Measurements from ENCODE around the gene KDELR1. TPM values are rescaled to one million over a fixed set of nuclear protein-coding genes. Genes with fewer than 3 reads are reported as not detected.

Gene KDELR1
- total and polyA plus RNA-seq, 2 of the 13 experiments (the other 11 are each of a cell fraction or from before 2014, with no cell fraction given), result 134 to 185 TPM

DNA sequence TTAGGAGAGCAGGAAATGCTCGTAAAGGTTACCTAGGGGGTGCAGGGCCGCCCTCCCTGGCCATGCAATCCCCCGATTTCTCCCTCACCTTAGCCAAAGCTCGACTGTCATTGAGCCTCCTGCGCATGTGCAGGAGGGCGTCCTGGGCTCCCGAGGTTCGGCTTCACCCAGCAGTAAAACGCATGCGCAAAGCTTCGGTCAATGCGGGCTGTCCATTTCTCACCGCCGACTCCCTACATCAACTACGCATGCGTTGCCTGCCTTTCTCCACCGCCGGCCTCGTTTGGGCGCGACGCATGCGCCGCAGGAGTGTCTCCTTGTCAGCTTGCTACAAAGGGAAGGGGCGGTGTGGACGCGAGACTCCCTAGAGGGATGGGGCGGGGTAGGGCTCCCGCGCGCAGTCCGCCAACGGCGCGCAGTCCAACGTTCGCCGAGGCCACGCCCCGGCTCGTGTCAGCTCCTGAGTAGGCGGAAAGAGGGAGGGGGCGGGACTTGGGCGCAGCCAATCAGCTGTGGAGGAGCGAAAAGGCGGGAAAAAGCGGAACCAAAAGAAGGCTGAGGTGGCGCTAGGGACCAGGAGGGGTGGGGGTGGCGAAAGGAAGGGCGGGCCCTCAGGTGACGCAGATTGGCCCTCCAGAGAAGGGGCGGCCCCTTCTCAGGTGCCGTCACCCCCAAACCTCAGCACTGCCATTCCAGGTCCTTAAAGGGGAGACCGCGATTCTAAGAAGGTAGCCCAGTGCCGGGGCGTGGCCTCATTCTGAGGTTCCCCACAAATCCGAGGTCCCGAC, 27.3 kb downstream of the KDELR1 start, which contains the start of the genes SYNGR4 and TMEM143 (continued):
- TF ChIP-seq, protein P1, sequence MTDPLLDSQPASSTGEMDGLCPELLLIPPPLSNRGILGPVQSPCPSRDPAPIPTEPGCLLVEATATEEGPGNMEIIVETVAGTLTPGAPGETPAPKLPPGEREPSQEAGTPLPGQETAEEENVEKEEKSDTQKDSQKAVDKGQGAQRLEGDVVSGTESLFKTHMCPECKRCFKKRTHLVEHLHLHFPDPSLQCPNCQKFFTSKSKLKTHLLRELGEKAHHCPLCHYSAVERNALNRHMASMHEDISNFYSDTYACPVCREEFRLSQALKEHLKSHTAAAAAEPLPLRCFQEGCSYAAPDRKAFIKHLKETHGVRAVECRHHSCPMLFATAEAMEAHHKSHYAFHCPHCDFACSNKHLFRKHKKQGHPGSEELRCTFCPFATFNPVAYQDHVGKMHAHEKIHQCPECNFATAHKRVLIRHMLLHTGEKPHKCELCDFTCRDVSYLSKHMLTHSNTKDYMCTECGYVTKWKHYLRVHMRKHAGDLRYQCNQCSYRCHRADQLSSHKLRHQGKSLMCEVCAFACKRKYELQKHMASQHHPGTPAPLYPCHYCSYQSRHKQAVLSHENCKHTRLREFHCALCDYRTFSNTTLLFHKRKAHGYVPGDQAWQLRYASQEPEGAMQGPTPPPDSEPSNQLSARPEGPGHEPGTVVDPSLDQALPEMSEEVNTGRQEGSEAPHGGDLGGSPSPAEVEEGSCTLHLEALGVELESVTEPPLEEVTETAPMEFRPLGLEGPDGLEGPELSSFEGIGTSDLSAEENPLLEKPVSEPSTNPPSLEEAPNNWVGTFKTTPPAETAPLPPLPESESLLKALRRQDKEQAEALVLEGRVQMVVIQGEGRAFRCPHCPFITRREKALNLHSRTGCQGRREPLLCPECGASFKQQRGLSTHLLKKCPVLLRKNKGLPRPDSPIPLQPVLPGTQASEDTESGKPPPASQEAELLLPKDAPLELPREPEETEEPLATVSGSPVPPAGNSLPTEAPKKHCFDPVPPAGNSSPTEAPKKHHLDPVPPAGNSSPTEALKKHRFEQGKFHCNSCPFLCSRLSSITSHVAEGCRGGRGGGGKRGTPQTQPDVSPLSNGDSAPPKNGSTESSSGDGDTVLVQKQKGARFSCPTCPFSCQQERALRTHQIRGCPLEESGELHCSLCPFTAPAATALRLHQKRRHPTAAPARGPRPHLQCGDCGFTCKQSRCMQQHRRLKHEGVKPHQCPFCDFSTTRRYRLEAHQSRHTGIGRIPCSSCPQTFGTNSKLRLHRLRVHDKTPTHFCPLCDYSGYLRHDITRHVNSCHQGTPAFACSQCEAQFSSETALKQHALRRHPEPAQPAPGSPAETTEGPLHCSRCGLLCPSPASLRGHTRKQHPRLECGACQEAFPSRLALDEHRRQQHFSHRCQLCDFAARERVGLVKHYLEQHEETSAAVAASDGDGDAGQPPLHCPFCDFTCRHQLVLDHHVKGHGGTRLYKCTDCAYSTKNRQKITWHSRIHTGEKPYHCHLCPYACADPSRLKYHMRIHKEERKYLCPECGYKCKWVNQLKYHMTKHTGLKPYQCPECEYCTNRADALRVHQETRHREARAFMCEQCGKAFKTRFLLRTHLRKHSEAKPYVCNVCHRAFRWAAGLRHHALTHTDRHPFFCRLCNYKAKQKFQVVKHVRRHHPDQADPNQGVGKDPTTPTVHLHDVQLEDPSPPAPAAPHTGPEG (CRISPR knock-in tag; IDR thresholded peaks at IDR 0.05), result 0 out of 2 replicates have a peak, but pooled peaks have one; percentile 33
- TF ChIP-seq ELF3 (CRISPR knock-in tag; IDR thresholded peaks at IDR 0.05) (no peak), ZNF672 (CRISPR knock-in tag; IDR thresholded peaks at IDR 0.05) (no peak), NR2C2 (CRISPR knock-in tag; IDR thresholded peaks at IDR 0.05; ENCODE audit: borderline replicate concordance) (peak; percentile 2; the same call in 1 of the 2 replicates), ZNF839 (CRISPR knock-in tag; IDR thresholded peaks at IDR 0.05; ENCODE audit: borderline replicate concordance) (no peak), RBAK (CRISPR knock-in tag; IDR thresholded peaks at IDR 0.05) (no peak), ZFP36L2 (CRISPR knock-in tag; IDR thresholded peaks at IDR 0.05) (no peak)
- TF ChIP-seq, protein P2, sequence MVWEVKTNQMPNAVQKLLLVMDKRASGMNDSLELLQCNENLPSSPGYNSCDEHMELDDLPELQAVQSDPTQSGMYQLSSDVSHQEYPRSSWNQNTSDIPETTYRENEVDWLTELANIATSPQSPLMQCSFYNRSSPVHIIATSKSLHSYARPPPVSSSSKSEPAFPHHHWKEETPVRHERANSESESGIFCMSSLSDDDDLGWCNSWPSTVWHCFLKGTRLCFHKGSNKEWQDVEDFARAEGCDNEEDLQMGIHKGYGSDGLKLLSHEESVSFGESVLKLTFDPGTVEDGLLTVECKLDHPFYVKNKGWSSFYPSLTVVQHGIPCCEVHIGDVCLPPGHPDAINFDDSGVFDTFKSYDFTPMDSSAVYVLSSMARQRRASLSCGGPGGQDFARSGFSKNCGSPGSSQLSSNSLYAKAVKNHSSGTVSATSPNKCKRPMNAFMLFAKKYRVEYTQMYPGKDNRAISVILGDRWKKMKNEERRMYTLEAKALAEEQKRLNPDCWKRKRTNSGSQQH (CRISPR knock-in tag; IDR thresholded peaks at IDR 0.05; ENCODE audit: low read depth), result no peak
- TF ChIP-seq, protein P3, sequence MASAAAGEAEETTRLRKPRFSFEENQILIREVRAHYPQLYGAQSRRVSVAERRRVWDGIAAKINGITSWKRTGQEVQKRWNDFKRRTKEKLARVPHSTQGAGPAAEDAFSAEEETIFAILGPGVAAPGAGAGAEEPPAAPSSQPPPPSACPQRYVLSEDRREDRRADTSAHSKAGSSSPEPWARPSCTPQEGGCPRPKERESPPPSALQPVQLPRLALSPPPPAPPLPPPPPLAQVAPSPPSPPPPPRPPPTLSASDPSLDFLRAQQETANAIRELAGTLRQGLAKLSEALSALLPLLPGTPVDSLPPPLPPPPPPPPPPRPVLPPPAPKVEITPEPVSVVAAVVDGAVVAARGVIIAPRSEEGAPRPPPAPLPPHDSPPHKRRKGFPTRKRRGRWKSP (CRISPR knock-in tag; IDR thresholded peaks at IDR 0.05), result 0 out of 2 replicates have a peak, but pooled peaks have one; percentile 16
- TF ChIP-seq, protein P4, sequence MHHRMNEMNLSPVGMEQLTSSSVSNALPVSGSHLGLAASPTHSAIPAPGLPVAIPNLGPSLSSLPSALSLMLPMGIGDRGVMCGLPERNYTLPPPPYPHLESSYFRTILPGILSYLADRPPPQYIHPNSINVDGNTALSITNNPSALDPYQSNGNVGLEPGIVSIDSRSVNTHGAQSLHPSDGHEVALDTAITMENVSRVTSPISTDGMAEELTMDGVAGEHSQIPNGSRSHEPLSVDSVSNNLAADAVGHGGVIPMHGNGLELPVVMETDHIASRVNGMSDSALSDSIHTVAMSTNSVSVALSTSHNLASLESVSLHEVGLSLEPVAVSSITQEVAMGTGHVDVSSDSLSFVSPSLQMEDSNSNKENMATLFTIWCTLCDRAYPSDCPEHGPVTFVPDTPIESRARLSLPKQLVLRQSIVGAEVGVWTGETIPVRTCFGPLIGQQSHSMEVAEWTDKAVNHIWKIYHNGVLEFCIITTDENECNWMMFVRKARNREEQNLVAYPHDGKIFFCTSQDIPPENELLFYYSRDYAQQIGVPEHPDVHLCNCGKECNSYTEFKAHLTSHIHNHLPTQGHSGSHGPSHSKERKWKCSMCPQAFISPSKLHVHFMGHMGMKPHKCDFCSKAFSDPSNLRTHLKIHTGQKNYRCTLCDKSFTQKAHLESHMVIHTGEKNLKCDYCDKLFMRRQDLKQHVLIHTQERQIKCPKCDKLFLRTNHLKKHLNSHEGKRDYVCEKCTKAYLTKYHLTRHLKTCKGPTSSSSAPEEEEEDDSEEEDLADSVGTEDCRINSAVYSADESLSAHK (CRISPR knock-in tag; IDR thresholded peaks at IDR 0.05; ENCODE audit: borderline replicate concordance), result no peak
- TF ChIP-seq, protein P5, sequence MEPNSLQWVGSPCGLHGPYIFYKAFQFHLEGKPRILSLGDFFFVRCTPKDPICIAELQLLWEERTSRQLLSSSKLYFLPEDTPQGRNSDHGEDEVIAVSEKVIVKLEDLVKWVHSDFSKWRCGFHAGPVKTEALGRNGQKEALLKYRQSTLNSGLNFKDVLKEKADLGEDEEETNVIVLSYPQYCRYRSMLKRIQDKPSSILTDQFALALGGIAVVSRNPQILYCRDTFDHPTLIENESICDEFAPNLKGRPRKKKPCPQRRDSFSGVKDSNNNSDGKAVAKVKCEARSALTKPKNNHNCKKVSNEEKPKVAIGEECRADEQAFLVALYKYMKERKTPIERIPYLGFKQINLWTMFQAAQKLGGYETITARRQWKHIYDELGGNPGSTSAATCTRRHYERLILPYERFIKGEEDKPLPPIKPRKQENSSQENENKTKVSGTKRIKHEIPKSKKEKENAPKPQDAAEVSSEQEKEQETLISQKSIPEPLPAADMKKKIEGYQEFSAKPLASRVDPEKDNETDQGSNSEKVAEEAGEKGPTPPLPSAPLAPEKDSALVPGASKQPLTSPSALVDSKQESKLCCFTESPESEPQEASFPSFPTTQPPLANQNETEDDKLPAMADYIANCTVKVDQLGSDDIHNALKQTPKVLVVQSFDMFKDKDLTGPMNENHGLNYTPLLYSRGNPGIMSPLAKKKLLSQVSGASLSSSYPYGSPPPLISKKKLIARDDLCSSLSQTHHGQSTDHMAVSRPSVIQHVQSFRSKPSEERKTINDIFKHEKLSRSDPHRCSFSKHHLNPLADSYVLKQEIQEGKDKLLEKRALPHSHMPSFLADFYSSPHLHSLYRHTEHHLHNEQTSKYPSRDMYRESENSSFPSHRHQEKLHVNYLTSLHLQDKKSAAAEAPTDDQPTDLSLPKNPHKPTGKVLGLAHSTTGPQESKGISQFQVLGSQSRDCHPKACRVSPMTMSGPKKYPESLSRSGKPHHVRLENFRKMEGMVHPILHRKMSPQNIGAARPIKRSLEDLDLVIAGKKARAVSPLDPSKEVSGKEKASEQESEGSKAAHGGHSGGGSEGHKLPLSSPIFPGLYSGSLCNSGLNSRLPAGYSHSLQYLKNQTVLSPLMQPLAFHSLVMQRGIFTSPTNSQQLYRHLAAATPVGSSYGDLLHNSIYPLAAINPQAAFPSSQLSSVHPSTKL (CRISPR knock-in tag; IDR thresholded peaks at IDR 0.05), result no peak

Data from HepG2 (cell line).